Fibroblast of lung (primary cell): ENCODE measurements around the gene KLHL42. TPM values are rescaled to one million over a fixed set of nuclear protein-coding genes. Genes with fewer than 3 reads are reported as not detected.

ENCODE experiments used
- DNase-seq, 2 donors: peaks; one replicate each; pipeline versions ENCODE4 v3.0.0 to v3.0.0-alpha.2; 2010; ENCODE audit warnings: low read depth in 2 of 2
- H2AFZ ChIP-seq: 2 replicates; pipeline ENCODE4 v1.5.1; 2012; ENCODE audit warnings: low read length, control low read depth, inconsistent platforms
- H3K27ac ChIP-seq: 2 replicates; pipeline ENCODE4 v1.5.1; 2011; ENCODE audit warnings: low read length, control low read depth; ENCODE audit not compliant: insufficient read depth
- H3K27me3 ChIP-seq: 2 replicates; pipeline ENCODE4 v1.5.1; 2011; ENCODE audit warnings: mild to moderate bottlenecking, low read length; ENCODE audit not compliant: control insufficient read depth, insufficient read depth
- H3K36me3 ChIP-seq: 2 replicates; pipeline ENCODE4 v1.5.1; 2011; ENCODE audit warnings: low read length; ENCODE audit not compliant: control insufficient read depth, insufficient read depth
- H3K4me1 ChIP-seq: 2 replicates; pipeline ENCODE4 v1.5.1; 2011; ENCODE audit warnings: low read length; ENCODE audit not compliant: control insufficient read depth, insufficient read depth; ENCODE audit errors: extremely low read depth
- H3K4me2 ChIP-seq: 2 replicates; pipeline ENCODE4 v1.5.1; 2011; ENCODE audit warnings: low read length, control low read depth; ENCODE audit not compliant: insufficient read depth; ENCODE audit errors: extremely low read depth
- H3K4me3 ChIP-seq, 4 experiments: fragments of 200-600 bp in 1 of 4; sonication (generic) in 1 of 4; replicated peaks in 1 of 4; 2 replicates each; pipeline ENCODE4 v1.5.1; 2011 to 2016; ENCODE audit warnings: low read length in 4 of 4, low read depth in 3 of 4, mild to moderate bottlenecking in 3 of 4, control low read depth in 2 of 4, inconsistent platforms in 1 of 4, mixed read lengths in 1 of 4; ENCODE audit not compliant: insufficient read depth in 1 of 4; ENCODE audit errors: control extremely low read depth in 1 of 4
- H3K79me2 ChIP-seq: 2 replicates; pipeline ENCODE4 v1.5.1; 2012; ENCODE audit warnings: mild to moderate bottlenecking, low read length, inconsistent platforms; ENCODE audit not compliant: control insufficient read depth, insufficient read depth
- H3K9ac ChIP-seq: 2 replicates; pipeline ENCODE4 v1.5.1; 2011; ENCODE audit warnings: mild to moderate bottlenecking, low read length, control low read depth; ENCODE audit not compliant: insufficient read depth
- H3K9me3 ChIP-seq: 2 replicates; pipeline ENCODE4 v1.5.1; 2012; ENCODE audit warnings: low read depth, low read length; ENCODE audit not compliant: control insufficient read depth, insufficient read depth
- H4K20me1 ChIP-seq: 2 replicates; pipeline ENCODE4 v1.5.1; 2011; ENCODE audit warnings: low read length; ENCODE audit not compliant: control insufficient read depth, insufficient read depth; ENCODE audit errors: extremely low read depth
- CTCF ChIP-seq, 2 donors: IDR thresholded peaks in 1 of 2; conservative IDR thresholded peaks in 1 of 2; 1 replicate in 1 of 2; 2 replicates in 1 of 2; pipeline ENCODE4 v1.5.1; 2011 to 2012; ENCODE audit warnings: low read length in 2 of 2, control low read depth in 1 of 2, inconsistent platforms in 1 of 2, low read depth in 1 of 2, mild to moderate bottlenecking in 1 of 2
- EZH2 ChIP-seq: IDR thresholded peaks from 2 replicates; pipeline ENCODE4 v1.5.1; 2012; ENCODE audit warnings: low read length, control low read depth, mild to moderate bottlenecking; ENCODE audit errors: missing control alignments
- polyA plus RNA-seq, 2 donors: library from polyadenylated mRNA; depleted of rRNA in 1 of 2; stranded (reverse) in 1 of 2; unstranded in 1 of 2; fragments of >200 nt; gene quantifications; 2 replicates each; pipeline ENCODE4 v1.2.1, GENCODE V29; 2011 to 2012; ENCODE audit warnings: missing spikeins in 1 of 2
- total RNA-seq: library from RNA; depleted of rRNA; stranded (reverse); fragments of >200 nt; gene quantifications from 2 replicates; pipeline ENCODE4 v1.2.1, GENCODE V29; 2014

Gene KLHL42
- total and polyA plus RNA-seq, 2 donors (not counting 1 experiment from before 2014, with no cell fraction given), result 16.6 to 25.3 TPM

DNA sequence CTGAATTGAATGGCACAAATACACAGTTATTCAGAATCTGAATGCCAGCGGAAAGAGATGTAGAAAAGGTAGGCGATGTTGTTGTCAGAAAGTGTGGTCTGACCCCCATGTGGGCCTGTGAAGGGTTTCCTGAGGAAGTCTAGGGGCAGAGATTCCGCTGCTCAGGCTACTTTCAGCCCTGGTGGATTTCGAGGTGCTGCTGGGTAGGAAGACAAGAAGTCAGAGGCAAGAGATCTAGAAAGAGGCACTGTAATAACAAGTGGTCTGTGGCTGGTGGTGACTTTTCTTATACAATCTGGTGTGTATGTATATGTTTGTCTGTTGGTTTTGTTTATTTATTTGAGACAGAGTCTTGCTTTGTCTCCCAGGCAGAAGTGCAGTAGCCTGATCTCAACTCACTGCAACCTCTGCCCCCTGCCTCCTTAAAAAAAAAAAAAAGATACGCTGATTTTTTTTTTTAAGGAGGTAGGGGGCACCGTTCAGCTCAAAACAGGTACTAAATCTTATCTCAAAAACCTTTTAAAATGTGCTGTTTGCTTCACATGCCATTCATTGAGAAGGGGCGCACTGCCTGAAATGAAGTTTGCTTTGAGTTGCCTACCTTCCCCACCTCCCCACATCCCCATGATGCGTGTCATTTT, 27.1 kb downstream of the KLHL42 start:
- Histone ChIP-seq H3K9me3 (no peaks in the 10 kb centered on the region), H3K4me2 (no peak overlapping the region), H3K27me3 (peaks cover 2% of the 10 kb centered on the region), H3K9ac (no peak overlapping the region), H3K36me3 (no peaks in the 10 kb centered on the region), H3K4me1 (no peaks in the 10 kb centered on the region), H3K27ac (no peak overlapping the region), H4K20me1 (no peaks in the 10 kb centered on the region), H3K4me3 (no peak overlapping the region), H3K79me2 (no peaks in the 10 kb centered on the region), H2AFZ (no peak overlapping the region)
- TF ChIP-seq EZH2 (no peak), CTCF (conservative IDR thresholded peaks at IDR 0.05 in 1 of 2, IDR thresholded peaks at IDR 0.05 in 1 of 2; ENCODE audit: low read depth in 1 of 2, low read length in 2 of 2) (no peak)
- no peak for DNase-seq

DNA sequence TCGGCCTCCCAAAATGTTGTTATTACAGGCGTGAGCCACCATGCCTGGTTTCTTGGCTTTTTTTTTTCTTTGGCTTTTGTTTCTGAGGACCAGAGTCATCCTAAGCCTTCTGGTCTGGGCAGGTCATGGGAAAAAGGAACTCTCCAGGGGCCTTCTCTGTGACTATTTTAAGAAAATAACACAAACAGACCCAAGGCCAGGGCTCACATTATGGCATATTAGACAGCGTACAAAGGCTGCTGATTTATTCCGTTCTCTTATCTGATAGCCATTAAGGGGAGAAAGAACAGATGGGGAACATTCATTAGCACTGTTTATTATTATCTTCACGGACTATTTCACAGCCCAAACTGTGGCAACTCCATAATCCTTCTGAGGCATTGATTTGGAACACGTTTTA, 28.8 kb downstream of the KLHL42 start:
- Histone ChIP-seq H3K9ac (no peak overlapping the region), H3K36me3 (no peaks in the 10 kb centered on the region), H3K4me3 (no peak overlapping the region), H4K20me1 (no peaks in the 10 kb centered on the region), H2AFZ (no peak overlapping the region), H3K27ac (no peak overlapping the region), H3K4me2 (no peak overlapping the region), H3K9me3 (no peaks in the 10 kb centered on the region), H3K4me1 (no peaks in the 10 kb centered on the region), H3K79me2 (no peaks in the 10 kb centered on the region), H3K27me3 (peaks cover 2% of the 10 kb centered on the region)
- TF ChIP-seq EZH2 (no peak), CTCF (conservative IDR thresholded peaks at IDR 0.05 in 1 of 2, IDR thresholded peaks at IDR 0.05 in 1 of 2; ENCODE audit: low read depth in 1 of 2, low read length in 2 of 2) (no peak)
- DNase-seq, result no peak

GRCh38 chr12:27810756-27811155, 30.7 kb downstream of the KLHL42 start:
- H3K79me2 ChIP-seq, result no peaks in the 10 kb centered on the region
- no peaks in the 10 kb centered on the region for H3K4me1 ChIP-seq
- TF ChIP-seq EZH2 (no peak), CTCF (conservative IDR thresholded peaks at IDR 0.05 in 1 of 2, IDR thresholded peaks at IDR 0.05 in 1 of 2; ENCODE audit: low read depth in 1 of 2, low read length in 2 of 2) (no peak)
- H3K36me3 ChIP-seq, result no peaks in the 10 kb centered on the region
- no peak overlapping the region for H3K4me2 ChIP-seq
- no peak overlapping the region for H3K4me3 ChIP-seq
- H3K9me3 ChIP-seq, result no peaks in the 10 kb centered on the region
- peaks cover 2% of the 10 kb centered on the region for H3K27me3 ChIP-seq
- no peak for DNase-seq
- no peaks in the 10 kb centered on the region for H4K20me1 ChIP-seq
- H2AFZ ChIP-seq, result no peak overlapping the region
- H3K27ac ChIP-seq, result no peak overlapping the region
- H3K9ac ChIP-seq, result no peak overlapping the region
